A549 (cell line): ENCODE data around the gene CLPSL1. TPM values are rescaled to one million over a fixed set of nuclear protein-coding genes. Genes with fewer than 3 reads are reported as not detected.

Experiments
- ATAC-seq, 2 experiments: fragments of 200-7000 bp in 1 of 2; fragments of >200 bp in 1 of 2; cut with Nextera tagmentation in 1 of 2; cut with Tn5 transposase in 1 of 2; 3 replicates each; pipeline versions ENCODE4 v1.8.0 to v1.9.1; 2018 to 2020; ENCODE audit warnings: mild to moderate bottlenecking in 1 of 2, moderate library complexity in 1 of 2
- CTCF ChIA-PET: fragments of 300-600 bp; sonication (Branson Sonifier 250); formaldehyde crosslinking; extraction: SDS; loops from one replicate; lab custom pipeline; 2021; ENCODE audit warnings: antibody characterized with exemption, inconsistent platforms; lab: Yijun Ruan, JAX
- POLR2A ChIA-PET: fragments of 350-600 bp; formaldehyde crosslinking; extraction: SDS; loops from one replicate; lab custom pipeline; 2021; ENCODE audit warnings: antibody characterized with exemption, inconsistent platforms; lab: Yijun Ruan, JAX
- DNase-seq, 2 experiments: peaks; one replicate each; pipeline versions ENCODE4 v3.0.0 to v3.0.0-alpha.2; 2011 to 2016; ENCODE audit warnings: low read depth in 1 of 2, low spot score in 1 of 2
- FAIRE-seq: peaks from 2 replicates; lab custom pipeline; 2011; peaks lifted over from hg19 to GRCh38; lab: Jason Lieb, UNC
- H3K27ac ChIP-seq, 2 experiments: fragments of >200 bp; sonication (Bioruptor Twin); formaldehyde crosslinking; 3 replicates each; pipeline ENCODE4 v1.5.1; 2016 to 2017
- H3K4me1 ChIP-seq: fragments of >200 bp; sonication (Bioruptor Twin); formaldehyde crosslinking; 3 replicates; pipeline ENCODE4 v1.6.1; 2016
- H3K4me2 ChIP-seq: fragments of >200 bp; sonication (Bioruptor Twin); formaldehyde crosslinking; 3 replicates; pipeline ENCODE4 v1.6.1; 2016
- H3K4me3 ChIP-seq: fragments of >200 bp; sonication (Bioruptor Twin); formaldehyde crosslinking; 3 replicates; pipeline ENCODE4 v1.5.1; 2016
- H3K9me3 ChIP-seq: fragments of >200 bp; sonication (Bioruptor Twin); formaldehyde crosslinking; 3 replicates; pipeline ENCODE4 v1.6.1; 2016
- BCL3 ChIP-seq: fragments of >200 bp; sonication (Bioruptor Twin); formaldehyde crosslinking; IDR thresholded peaks from 3 replicates; pipeline ENCODE4 v1.6.1; 2016
- CBX8 ChIP-seq: fragments of 200-600 bp; sonication (generic); IDR thresholded peaks from 2 replicates; pipeline ENCODE4 v1.6.1; 2016
- CTCF ChIP-seq: fragments of >200 bp; sonication (Bioruptor Twin); formaldehyde crosslinking; IDR thresholded peaks from 3 replicates; pipeline ENCODE4 v1.5.1; 2016
- E2F6 ChIP-seq: IDR thresholded peaks from 2 replicates; pipeline ENCODE4 v1.6.1; 2012; ENCODE audit warnings: low read depth, borderline replicate concordance
- EHMT2 ChIP-seq: fragments of 200-600 bp; sonication (generic); IDR thresholded peaks from 2 replicates; pipeline ENCODE4 v1.6.1; 2016; ENCODE audit warnings: antibody characterized with exemption, low read depth, mild to moderate bottlenecking, moderate library complexity
- ESRRA ChIP-seq: fragments of 150-350 bp; IDR thresholded peaks from 2 replicates; pipeline ENCODE4 v1.6.1; 2014; ENCODE audit warnings: mild to moderate bottlenecking, low read length, borderline replicate concordance
- FOSL2 ChIP-seq, 2 experiments: fragments of 450-650 bp in 1 of 2; fragments of >200 bp in 1 of 2; sonication (Bioruptor Twin) in 1 of 2; formaldehyde crosslinking; IDR thresholded peaks; 2 replicates each; pipeline versions ENCODE4 v1.5.0 to v1.6.1; 2016 to 2020; ENCODE audit warnings: mild to moderate bottlenecking in 1 of 2, moderate library complexity in 1 of 2
- HOXB13 ChIP-seq: fragments of 250-450 bp; sonication (Bioruptor Pico); IDR thresholded peaks from 2 replicates; pipeline ENCODE4 v1.5.0; 2020; ENCODE audit warnings: low read depth, mild to moderate bottlenecking, moderate library complexity
- HOXB5 ChIP-seq: fragments of 250-450 bp; sonication (Bioruptor Pico); IDR thresholded peaks from 2 replicates; pipeline ENCODE4 v1.5.0; 2020; ENCODE audit warnings: mild to moderate bottlenecking, moderate library complexity
- JUN ChIP-seq, 2 experiments: fragments of >200 bp; sonication (Bioruptor Twin); formaldehyde crosslinking; IDR thresholded peaks; 2 replicates in 1 of 2; 3 replicates in 1 of 2; pipeline ENCODE4 v1.6.1; 2016 to 2017
- KDM1A ChIP-seq: fragments of 200-600 bp; sonication (generic); IDR thresholded peaks from 2 replicates; pipeline ENCODE4 v1.6.1; 2016; ENCODE audit warnings: low read depth, mild to moderate bottlenecking
- MAFK ChIP-seq: fragments of 450-650 bp; IDR thresholded peaks from 2 replicates; pipeline ENCODE4 v1.6.1; 2014; ENCODE audit not compliant: partially characterized antibody
- NFE2L2 ChIP-seq: fragments of 150-350 bp; conservative IDR thresholded peaks from 2 replicates; pipeline ENCODE4 v1.6.1; 2014; ENCODE audit warnings: low read length
- NPAS2 ChIP-seq: fragments of 250-450 bp; sonication (Bioruptor Pico); IDR thresholded peaks from 2 replicates; pipeline ENCODE4 v1.8.0; 2022; ENCODE audit warnings: mild to moderate bottlenecking, moderate library complexity, borderline replicate concordance
- NR3C1 ChIP-seq: fragments of >200 bp; sonication (Bioruptor Twin); formaldehyde crosslinking; IDR thresholded peaks from 3 replicates; pipeline ENCODE4 v1.6.1; 2017
- PHF8 ChIP-seq: fragments of 200-600 bp; sonication (generic); IDR thresholded peaks from 2 replicates; pipeline ENCODE4 v1.6.1; 2016; ENCODE audit warnings: low read depth, mild to moderate bottlenecking, antibody characterized with exemption, moderate library complexity, borderline replicate concordance
- POLR2AphosphoS2 ChIP-seq: conservative IDR thresholded peaks from 2 replicates; pipeline ENCODE4 v1.6.1; 2012; ENCODE audit warnings: low read length, improper control_type of control experiment, inconsistent platforms
- REST ChIP-seq: fragments of 200-600 bp; sonication (generic); IDR thresholded peaks from 2 replicates; pipeline ENCODE4 v1.6.1; 2016; ENCODE audit warnings: antibody characterized with exemption, mild to moderate bottlenecking, moderate library complexity
- RNF2 ChIP-seq: fragments of 200-600 bp; sonication (generic); IDR thresholded peaks from 2 replicates; pipeline ENCODE4 v1.6.1; 2016; ENCODE audit warnings: low read depth, mild to moderate bottlenecking, antibody characterized with exemption, moderate library complexity, borderline replicate concordance
- SMC3 ChIP-seq: fragments of >200 bp; sonication (Bioruptor Twin); formaldehyde crosslinking; IDR thresholded peaks from 3 replicates; pipeline ENCODE4 v1.6.1; 2018; ENCODE audit warnings: inconsistent platforms
- ZSCAN20 ChIP-seq: fragments of 250-450 bp; sonication (Bioruptor Pico); IDR thresholded peaks from 2 replicates; pipeline ENCODE4 v1.8.0; 2022; ENCODE audit warnings: mild to moderate bottlenecking, moderate library complexity
- WGBS: methylation state at CpG from one replicate; pipeline ENCODE4 v1.1.6; 2017; ENCODE audit errors: missing lambda C conversion rate; 5-methylcytosine and 5-hydroxymethylcytosine counted together
- polyA plus RNA-seq, 4 experiments: library from polyadenylated mRNA; depleted of rRNA in 3 of 4; stranded (reverse); fragments of >200 nt; fragmentation: RNase III in 1 of 4; extraction: RNeasy Plus Mini Kit Qiagen cat#74134 plus additional on column Dnase treatment in 1 of 4; gene quantifications; 2 replicates in 3 of 4; 3 replicates in 1 of 4; pipeline ENCODE4 v1.2.3, GENCODE V29; 2011 to 2017

Gene CLPSL1
- polyA plus RNA-seq, 2 of the 4 experiments (the other 2 are of a cell fraction), result not detected

DNA sequence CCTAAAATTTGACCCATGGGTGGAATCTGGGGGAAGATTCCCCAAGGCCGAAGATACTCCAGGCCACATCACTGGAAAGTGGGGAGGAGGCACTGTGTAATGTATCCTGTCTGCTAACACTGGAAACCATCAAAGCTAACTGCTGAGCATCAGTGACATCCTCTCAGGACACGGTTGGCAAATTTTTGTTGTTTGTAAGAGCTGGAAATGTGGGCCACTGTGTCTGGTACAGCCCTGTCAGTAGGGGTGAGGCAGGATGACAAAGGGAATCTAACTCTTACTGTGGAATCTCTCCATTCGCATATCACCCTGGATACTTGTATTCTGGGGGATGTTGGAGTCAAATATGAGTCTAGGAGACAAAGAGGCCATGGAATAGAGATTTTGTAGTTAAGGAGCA is 21.4 kb upstream of the CLPSL1 start:
- CTCF ChIA-PET, result no interaction called here
- 44% methylated on average over 3 of the region's 3 CpGs for WGBS
- no peaks in the 10 kb centered on the region for H3K4me1 ChIP-seq
- no peak overlapping the region for H3K27ac ChIP-seq
- POLR2A ChIA-PET, result no interaction called here
- H3K9me3 ChIP-seq, result no peaks in the 10 kb centered on the region
- no peak overlapping the region for H3K4me2 ChIP-seq
- no peak for TF ChIP-seq NPAS2
- TF ChIP-seq POLR2AphosphoS2, result no peak
- no peak for TF ChIP-seq NR3C1
- no peak for TF ChIP-seq BCL3
- TF ChIP-seq REST, result no peak
- TF ChIP-seq KDM1A, result no peak
- no peak for TF ChIP-seq CTCF
- no peak for TF ChIP-seq NFE2L2
- TF ChIP-seq CBX8, result no peak
- TF ChIP-seq E2F6, result no peak
- TF ChIP-seq JUN (IDR thresholded peaks at IDR 0.05), result no peak
- no peak for TF ChIP-seq EHMT2
- TF ChIP-seq PHF8, result no peak
- no peak for TF ChIP-seq ZSCAN20 (CRISPR knock-in tag)
- TF ChIP-seq RNF2, result no peak
- no peak for TF ChIP-seq MAFK
- H3K4me3 ChIP-seq, result no peak overlapping the region
- DNase-seq (no peak), FAIRE-seq (no peak), ATAC-seq (no peak)

GRCh38 chr6:35765739-35766138 is 15.1 kb upstream of the CLPSL1 start:
- no peak overlapping the region for H3K27ac ChIP-seq
- no peaks in the 10 kb centered on the region for H3K4me1 ChIP-seq
- ATAC-seq (no peak), FAIRE-seq (no peak), DNase-seq (no peak)
- H3K4me2 ChIP-seq, result no peak overlapping the region
- CTCF ChIA-PET, result interaction anchor here (1.5 kb wide), 1 partner anchor 10 kb away, joined by 5 read pairs; no protein-coding TSS in a partner anchor
- 92% methylated on average over 23 of the region's 23 CpGs for WGBS
- no peaks in the 10 kb centered on the region for H3K9me3 ChIP-seq
- no peak for TF ChIP-seq FOSL2 (IDR thresholded peaks at IDR 0.05)
- no peak for TF ChIP-seq FOSL2 (CRISPR knock-in tag; IDR thresholded peaks at IDR 0.05)
- POLR2A ChIA-PET, result no interaction called here
- H3K4me3 ChIP-seq, result no peak overlapping the region

- ChIA-PET POLR2A (no interaction called here), CTCF (interaction anchor here (1.4 kb wide), 1 partner anchor 14 kb away, joined by 3 read pairs; no protein-coding TSS in a partner anchor)
- TF ChIP-seq SMC3 (no peak), HOXB13 (CRISPR knock-in tag) (no peak), ESRRA (no peak), HOXB5 (CRISPR knock-in tag) (no peak), CTCF (no peak)
- 51% methylated on average over 4 of the region's 4 CpGs for WGBS
- Histone ChIP-seq H3K4me1 (no peaks in the 10 kb centered on the region), H3K4me2 (no peak overlapping the region), H3K27ac (no peak overlapping the region), H3K9me3 (no peaks in the 10 kb centered on the region), H3K4me3 (no peak overlapping the region)
- DNase-seq (no peak), ATAC-seq (no peak), FAIRE-seq (no peak)
Observed at GRCh38 chr6:35769211-35769610, 11.6 kb upstream of the CLPSL1 start.
